OCI-LY7 (cell line): ENCODE measurements around the gene EBP. TPM values are rescaled to one million over a fixed set of nuclear protein-coding genes. Genes with fewer than 3 reads are reported as not detected.
"Not testable (repeated sequence)": the region's sequence is repeated elsewhere in the genome, so short reads cannot be mapped to it uniquely, and the experiment has no call there.

Experiments
- BruUV-seq: library from RNA; stranded (reverse); fragments of 400-500 nt; replicated peaks from 2 replicates; lab custom pipeline; 2021; lab: Mats Ljungman, UMichigan
- CTCF ChIA-PET: fragments of 300-600 bp; sonication (Branson Sonifier 250); formaldehyde crosslinking; loops from one replicate; lab custom pipeline; 2022; ENCODE audit warnings: antibody characterized with exemption; ENCODE audit not compliant: unreplicated experiment; lab: Charles Lee
- POLR2A ChIA-PET: fragments of 300-600 bp; sonication (Branson Sonifier 250); formaldehyde crosslinking; loops from one replicate; lab custom pipeline; 2022; ENCODE audit warnings: antibody characterized with exemption; lab: Charles Lee
- DNase-seq: peaks from one replicate; pipeline ENCODE4 v3.0.0-alpha.2; 2015; ENCODE audit warnings: low spot score
- H2AFZ ChIP-seq: fragments of 200-600 bp; sonication (generic), shearing (Covaris generic); 2 replicates; pipeline ENCODE4 v1.6.1; 2014; ENCODE audit warnings: mild to moderate bottlenecking, antibody characterized with exemption, low read length, moderate library complexity
- H3K27ac ChIP-seq: fragments of 200-600 bp; sonication (generic); 2 replicates; pipeline ENCODE4 v1.5.1; 2014; ENCODE audit warnings: mixed run types, low read depth, mild to moderate bottlenecking, moderate library complexity, low read length, inconsistent platforms; ENCODE audit not compliant: poor library complexity, severe bottlenecking
- H3K36me3 ChIP-seq: fragments of 200-600 bp; sonication (generic); 2 replicates; pipeline ENCODE4 v1.6.1; 2014; ENCODE audit warnings: mild to moderate bottlenecking, antibody characterized with exemption, low read length, moderate library complexity, mixed read lengths; ENCODE audit not compliant: insufficient read depth
- H3K4me1 ChIP-seq: fragments of 200-600 bp; sonication (generic); 2 replicates; pipeline ENCODE4 v1.5.1; 2014; ENCODE audit warnings: mild to moderate bottlenecking, low read length; ENCODE audit not compliant: insufficient read depth, poor library complexity, severe bottlenecking
- H3K4me2 ChIP-seq: fragments of 200-600 bp; sonication (generic); 2 replicates; pipeline ENCODE4 v1.6.1; 2014; ENCODE audit warnings: mild to moderate bottlenecking, low read length
- H3K4me3 ChIP-seq: fragments of 200-600 bp; sonication (generic); 2 replicates; pipeline ENCODE4 v1.5.1; 2014; ENCODE audit warnings: mild to moderate bottlenecking, low read depth, low read length; ENCODE audit not compliant: poor library complexity, severe bottlenecking
- H3K79me2 ChIP-seq: fragments of 200-600 bp; sonication (generic); 2 replicates; pipeline ENCODE4 v1.6.1; 2016; ENCODE audit warnings: low read depth, mild to moderate bottlenecking, low read length, moderate library complexity, mixed read lengths; ENCODE audit not compliant: insufficient read depth
- H3K9me2 ChIP-seq: fragments of 200-600 bp; sonication (generic); 2 replicates; pipeline ENCODE4 v1.6.1; 2016; ENCODE audit warnings: mild to moderate bottlenecking, low read length, mixed read lengths; ENCODE audit not compliant: insufficient read depth
- H3K9me3 ChIP-seq: fragments of 200-600 bp; sonication (generic); 2 replicates; pipeline ENCODE4 v1.6.1; 2014; ENCODE audit warnings: mild to moderate bottlenecking, mixed run types, low read length, mixed read lengths
- H4K20me1 ChIP-seq: fragments of 200-600 bp; sonication (generic); 2 replicates; pipeline ENCODE4 v1.6.1; 2014; ENCODE audit warnings: mild to moderate bottlenecking, antibody characterized with exemption, low read length, moderate library complexity, mixed read lengths; ENCODE audit not compliant: insufficient read depth
- CTCF ChIP-seq: fragments of 200-600 bp; sonication (generic); conservative IDR thresholded peaks from 2 replicates; pipeline ENCODE4 v1.5.1; 2014; ENCODE audit warnings: mild to moderate bottlenecking, antibody characterized with exemption, low read length, moderate library complexity, mixed read lengths
- EZH2phosphoT487 ChIP-seq: fragments of 200-600 bp; sonication (generic); IDR thresholded peaks from 2 replicates; pipeline ENCODE4 v1.6.1; 2018; ENCODE audit warnings: low read depth, borderline replicate concordance, mild to moderate bottlenecking, mixed run types, antibody characterized with exemption, low read length, moderate library complexity, mixed read lengths
- intact Hi-C: fragments of 100-400 bp; cut with micrococcal nuclease; formaldehyde crosslinking; loops from one replicate; pipeline ENCODE4 v1.10.0; 2022; ENCODE audit not compliant: unreplicated experiment
- total RNA-seq, 2 experiments: library from RNA; depleted of rRNA in 1 of 2; stranded (reverse); fragments of >200 nt in 1 of 2; shearing (Covaris generic) in 1 of 2; gene quantifications; 2 replicates each; pipeline ENCODE4 v1.2.3, GENCODE V29; 2014 to 2022

The EBP gene
- total RNA-seq, 2 experiments from 2014 or later = 94.4 to 126 TPM

- intact Hi-C loops = no loop called here
- no TSS peak for BruUV-seq
- H3K4me1 ChIP-seq = no peaks in the 10 kb centered on the region
- H3K9me2 ChIP-seq = no peaks in the 10 kb centered on the region
- no peak overlapping the region for H3K27ac ChIP-seq
- H4K20me1 ChIP-seq = no peaks in the 10 kb centered on the region
- DNase-seq = no peak
- CTCF ChIA-PET = no interaction called here
- POLR2A ChIA-PET = no interaction called here
- no peak overlapping the region for H3K4me2 ChIP-seq
- no peak for TF ChIP-seq CTCF
- no peak for TF ChIP-seq EZH2phosphoT487
- H2AFZ ChIP-seq = no peak overlapping the region
- no peak overlapping the region for H3K4me3 ChIP-seq
- H3K36me3 ChIP-seq = peaks cover 22% of the 10 kb centered on the region
- H3K79me2 ChIP-seq = no peaks in the 10 kb centered on the region
- no peaks in the 10 kb centered on the region for H3K9me3 ChIP-seq
These were observed 27.3 kb downstream of the EBP start for GRCh38 chrX:48548871-48549270.

DNA sequence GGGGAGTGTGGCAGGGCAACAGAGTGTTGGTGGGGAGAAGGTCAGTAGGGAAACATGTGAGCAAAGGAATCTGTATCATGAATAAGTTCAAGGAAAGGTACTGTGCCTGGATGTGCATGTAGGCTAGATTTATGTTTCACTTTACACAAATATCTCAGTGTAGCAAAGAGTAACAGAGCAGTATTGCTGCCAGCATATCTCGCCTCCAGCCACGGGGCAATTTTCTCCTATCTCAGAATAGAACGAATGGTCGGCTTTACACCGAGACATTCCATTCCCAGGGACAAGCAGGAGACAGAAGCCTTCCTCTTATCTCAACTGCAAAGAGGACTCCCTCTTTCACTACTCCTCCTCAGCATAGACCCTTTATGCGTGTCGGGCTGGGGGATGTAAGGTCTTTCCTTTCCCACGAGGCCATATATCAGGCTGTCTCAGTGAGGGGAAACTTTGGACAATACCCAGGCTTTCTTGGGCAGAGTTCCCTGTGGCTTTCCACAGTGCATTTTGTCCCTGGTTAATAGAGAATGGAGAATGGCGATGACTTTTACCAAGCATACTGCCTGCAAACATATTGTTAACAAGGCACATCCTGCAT lies 34.2 kb downstream of the EBP start:
- POLR2A ChIA-PET, H2AFZ ChIP-seq, CTCF ChIA-PET, BruUV-seq, H3K4me2 ChIP-seq, DNase-seq, H3K79me2 ChIP-seq, intact Hi-C loops, H3K9me3 ChIP-seq, H4K20me1 ChIP-seq, H3K4me3 ChIP-seq, H3K27ac ChIP-seq, H3K4me1 ChIP-seq, H3K9me2 ChIP-seq: not testable (repeated sequence)
- H3K36me3 ChIP-seq = peaks cover 24% of the 10 kb centered on the region

DNA sequence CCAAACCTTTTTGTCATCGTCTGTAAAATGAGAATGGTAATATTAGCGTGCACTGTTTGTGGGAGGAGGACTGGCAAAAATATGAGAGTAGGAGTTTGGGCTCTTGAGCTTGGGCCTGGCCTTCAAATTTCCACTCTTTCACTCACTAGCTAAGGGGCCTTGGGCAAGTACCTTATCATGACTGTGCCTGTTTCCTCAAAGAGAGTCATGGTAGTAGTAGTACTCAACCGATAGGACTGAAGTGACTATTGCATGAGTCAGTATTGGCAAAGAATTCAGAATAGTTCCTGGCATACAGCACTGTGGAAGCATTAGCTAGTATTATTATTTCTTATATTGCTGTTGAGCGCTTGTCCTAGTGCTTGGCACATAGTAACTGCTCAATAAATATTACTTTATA lies 36.7 kb downstream of the EBP start:
- H3K4me3 ChIP-seq = no peak overlapping the region
- H3K36me3 ChIP-seq = peaks cover 30% of the 10 kb centered on the region
- no peak for DNase-seq
- H3K9me3 ChIP-seq = no peaks in the 10 kb centered on the region
- no peaks in the 10 kb centered on the region for H3K9me2 ChIP-seq
- no TSS peak for BruUV-seq
- intact Hi-C loops = no loop called here
- H3K4me2 ChIP-seq = no peak overlapping the region
- H2AFZ ChIP-seq = no peak overlapping the region
- CTCF ChIA-PET = no interaction called here
- no peaks in the 10 kb centered on the region for H3K4me1 ChIP-seq
- TF ChIP-seq CTCF (no peak), EZH2phosphoT487 (no peak)
- H3K79me2 ChIP-seq = no peaks in the 10 kb centered on the region
- H4K20me1 ChIP-seq = no peaks in the 10 kb centered on the region
- H3K27ac ChIP-seq = no peak overlapping the region
- POLR2A ChIA-PET = no interaction called here
